ENCODE results near the gene SYVN1. TPM values are rescaled to one million over a fixed set of nuclear protein-coding genes. Genes with fewer than 3 reads are reported as not detected.

Gene SYVN1
- total RNA-seq, 1 experiment from 2014 or later: 34.8 TPM

DNA sequence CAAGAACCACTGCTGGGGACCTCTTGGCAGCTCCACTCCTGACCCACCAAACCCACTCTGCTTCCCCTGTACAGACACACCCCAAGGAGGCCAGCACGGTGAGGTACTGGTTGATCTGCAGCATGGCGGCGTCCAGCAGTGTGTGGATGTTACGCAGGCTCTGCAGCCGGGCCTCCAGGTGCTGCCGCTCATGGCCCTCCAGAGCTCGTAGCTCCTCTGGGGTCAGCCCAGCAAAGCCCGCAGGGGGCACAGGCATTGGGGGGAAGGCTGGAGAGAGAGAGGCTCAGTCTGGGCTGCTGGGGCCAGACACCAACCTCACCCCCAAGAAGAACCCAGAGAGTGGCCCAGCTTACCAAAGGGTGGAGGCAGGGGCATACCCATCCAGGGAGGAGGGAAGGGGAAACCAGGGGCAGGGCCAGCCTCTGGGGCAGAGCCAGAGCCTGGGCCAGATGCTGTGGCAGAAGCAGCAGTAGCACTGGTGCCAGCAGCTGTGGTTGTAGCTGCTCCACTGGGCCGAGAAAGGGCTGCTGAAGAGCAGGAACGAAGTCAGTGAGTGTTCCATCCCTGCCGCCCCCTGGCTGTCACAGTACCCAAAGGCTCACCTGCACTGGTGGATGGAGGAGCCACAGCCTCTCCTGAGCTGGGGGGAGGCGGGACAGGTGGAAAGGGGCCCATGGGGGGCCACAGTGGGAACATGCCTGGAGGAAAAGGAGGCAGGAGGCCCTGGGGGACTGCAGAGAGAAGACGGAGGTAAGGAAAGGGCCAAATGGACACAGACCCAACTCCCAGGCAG, 4.5 kb downstream of the SYVN1 start:
- no peaks in the 10 kb centered on the region for H3K9me3 Mint-ChIP-seq
- DNase-seq (ENCODE audit: low spot score): no peak
- H3K4me3 Mint-ChIP-seq: no peak overlapping the region
- POLR2A ChIA-PET: no interaction called here
- peaks cover 12% of the 10 kb centered on the region for H3K4me1 Mint-ChIP-seq
- CTCF ChIA-PET: interaction anchor here (0.9 to 3.1 kb wide), 8 partner anchors 8 to 186 kb away, joined by 3 to 13 read pairs (median 4); partner anchors contain the start of genes CAPN1, FAU, MRPL49 and TM7SF2
- H3K27ac Mint-ChIP-seq: no peak overlapping the region
- H3K27me3 Mint-ChIP-seq (ENCODE audit: low read depth): no peaks in the 10 kb centered on the region
- H3K36me3 Mint-ChIP-seq: peaks cover 37% of the 10 kb centered on the region
- TF ChIP-seq GTF2I (CRISPR knock-in tag; conservative IDR thresholded peaks at IDR 0.05) (no peak), MYBL2 (CRISPR knock-in tag; IDR thresholded peaks at IDR 0.05) (no peak), CREM (CRISPR knock-in tag; IDR thresholded peaks at IDR 0.05) (no peak), SMAD3 (CRISPR knock-in tag; IDR thresholded peaks at IDR 0.05; ENCODE audit: borderline replicate concordance) (no peak), IRF2 (CRISPR knock-in tag; IDR thresholded peaks at IDR 0.05; ENCODE audit: borderline replicate concordance, low read depth) (no peak), RORB (CRISPR knock-in tag; IDR thresholded peaks at IDR 0.05) (no peak), HMGA2 (CRISPR knock-in tag; IDR thresholded peaks at IDR 0.05) (no peak), OVOL2 (CRISPR knock-in tag; IDR thresholded peaks at IDR 0.05; ENCODE audit: borderline replicate concordance) (no peak), ATF1 (CRISPR knock-in tag; IDR thresholded peaks at IDR 0.05) (no peak), FOXK1 (CRISPR knock-in tag; IDR thresholded peaks at IDR 0.05) (no peak), SOX15 (CRISPR knock-in tag; IDR thresholded peaks at IDR 0.05) (no peak), SP1 (CRISPR knock-in tag; conservative IDR thresholded peaks at IDR 0.05) (no peak)
- TF ChIP-seq, protein P1, sequence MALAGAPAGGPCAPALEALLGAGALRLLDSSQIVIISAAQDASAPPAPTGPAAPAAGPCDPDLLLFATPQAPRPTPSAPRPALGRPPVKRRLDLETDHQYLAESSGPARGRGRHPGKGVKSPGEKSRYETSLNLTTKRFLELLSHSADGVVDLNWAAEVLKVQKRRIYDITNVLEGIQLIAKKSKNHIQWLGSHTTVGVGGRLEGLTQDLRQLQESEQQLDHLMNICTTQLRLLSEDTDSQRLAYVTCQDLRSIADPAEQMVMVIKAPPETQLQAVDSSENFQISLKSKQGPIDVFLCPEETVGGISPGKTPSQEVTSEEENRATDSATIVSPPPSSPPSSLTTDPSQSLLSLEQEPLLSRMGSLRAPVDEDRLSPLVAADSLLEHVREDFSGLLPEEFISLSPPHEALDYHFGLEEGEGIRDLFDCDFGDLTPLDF (CRISPR knock-in tag; IDR thresholded peaks at IDR 0.05): no peak
- TF ChIP-seq, protein P2, sequence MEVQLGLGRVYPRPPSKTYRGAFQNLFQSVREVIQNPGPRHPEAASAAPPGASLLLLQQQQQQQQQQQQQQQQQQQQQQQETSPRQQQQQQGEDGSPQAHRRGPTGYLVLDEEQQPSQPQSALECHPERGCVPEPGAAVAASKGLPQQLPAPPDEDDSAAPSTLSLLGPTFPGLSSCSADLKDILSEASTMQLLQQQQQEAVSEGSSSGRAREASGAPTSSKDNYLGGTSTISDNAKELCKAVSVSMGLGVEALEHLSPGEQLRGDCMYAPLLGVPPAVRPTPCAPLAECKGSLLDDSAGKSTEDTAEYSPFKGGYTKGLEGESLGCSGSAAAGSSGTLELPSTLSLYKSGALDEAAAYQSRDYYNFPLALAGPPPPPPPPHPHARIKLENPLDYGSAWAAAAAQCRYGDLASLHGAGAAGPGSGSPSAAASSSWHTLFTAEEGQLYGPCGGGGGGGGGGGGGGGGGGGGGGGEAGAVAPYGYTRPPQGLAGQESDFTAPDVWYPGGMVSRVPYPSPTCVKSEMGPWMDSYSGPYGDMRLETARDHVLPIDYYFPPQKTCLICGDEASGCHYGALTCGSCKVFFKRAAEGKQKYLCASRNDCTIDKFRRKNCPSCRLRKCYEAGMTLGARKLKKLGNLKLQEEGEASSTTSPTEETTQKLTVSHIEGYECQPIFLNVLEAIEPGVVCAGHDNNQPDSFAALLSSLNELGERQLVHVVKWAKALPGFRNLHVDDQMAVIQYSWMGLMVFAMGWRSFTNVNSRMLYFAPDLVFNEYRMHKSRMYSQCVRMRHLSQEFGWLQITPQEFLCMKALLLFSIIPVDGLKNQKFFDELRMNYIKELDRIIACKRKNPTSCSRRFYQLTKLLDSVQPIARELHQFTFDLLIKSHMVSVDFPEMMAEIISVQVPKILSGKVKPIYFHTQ (CRISPR knock-in tag; IDR thresholded peaks at IDR 0.05): no peak
- TF ChIP-seq, protein P3, sequence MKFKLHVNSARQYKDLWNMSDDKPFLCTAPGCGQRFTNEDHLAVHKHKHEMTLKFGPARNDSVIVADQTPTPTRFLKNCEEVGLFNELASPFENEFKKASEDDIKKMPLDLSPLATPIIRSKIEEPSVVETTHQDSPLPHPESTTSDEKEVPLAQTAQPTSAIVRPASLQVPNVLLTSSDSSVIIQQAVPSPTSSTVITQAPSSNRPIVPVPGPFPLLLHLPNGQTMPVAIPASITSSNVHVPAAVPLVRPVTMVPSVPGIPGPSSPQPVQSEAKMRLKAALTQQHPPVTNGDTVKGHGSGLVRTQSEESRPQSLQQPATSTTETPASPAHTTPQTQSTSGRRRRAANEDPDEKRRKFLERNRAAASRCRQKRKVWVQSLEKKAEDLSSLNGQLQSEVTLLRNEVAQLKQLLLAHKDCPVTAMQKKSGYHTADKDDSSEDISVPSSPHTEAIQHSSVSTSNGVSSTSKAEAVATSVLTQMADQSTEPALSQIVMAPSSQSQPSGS (CRISPR knock-in tag; IDR thresholded peaks at IDR 0.05; ENCODE audit: borderline replicate concordance, low read depth): no peak
- TF ChIP-seq, protein P4, sequence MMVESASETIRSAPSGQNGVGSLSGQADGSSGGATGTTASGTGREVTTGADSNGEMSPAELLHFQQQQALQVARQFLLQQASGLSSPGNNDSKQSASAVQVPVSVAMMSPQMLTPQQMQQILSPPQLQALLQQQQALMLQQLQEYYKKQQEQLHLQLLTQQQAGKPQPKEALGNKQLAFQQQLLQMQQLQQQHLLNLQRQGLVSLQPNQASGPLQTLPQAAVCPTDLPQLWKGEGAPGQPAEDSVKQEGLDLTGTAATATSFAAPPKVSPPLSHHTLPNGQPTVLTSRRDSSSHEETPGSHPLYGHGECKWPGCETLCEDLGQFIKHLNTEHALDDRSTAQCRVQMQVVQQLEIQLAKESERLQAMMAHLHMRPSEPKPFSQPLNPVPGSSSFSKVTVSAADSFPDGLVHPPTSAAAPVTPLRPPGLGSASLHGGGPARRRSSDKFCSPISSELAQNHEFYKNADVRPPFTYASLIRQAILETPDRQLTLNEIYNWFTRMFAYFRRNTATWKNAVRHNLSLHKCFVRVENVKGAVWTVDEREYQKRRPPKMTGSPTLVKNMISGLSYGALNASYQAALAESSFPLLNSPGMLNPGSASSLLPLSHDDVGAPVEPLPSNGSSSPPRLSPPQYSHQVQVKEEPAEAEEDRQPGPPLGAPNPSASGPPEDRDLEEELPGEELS (CRISPR knock-in tag; IDR thresholded peaks at IDR 0.05): no peak
- TF ChIP-seq, protein P5, sequence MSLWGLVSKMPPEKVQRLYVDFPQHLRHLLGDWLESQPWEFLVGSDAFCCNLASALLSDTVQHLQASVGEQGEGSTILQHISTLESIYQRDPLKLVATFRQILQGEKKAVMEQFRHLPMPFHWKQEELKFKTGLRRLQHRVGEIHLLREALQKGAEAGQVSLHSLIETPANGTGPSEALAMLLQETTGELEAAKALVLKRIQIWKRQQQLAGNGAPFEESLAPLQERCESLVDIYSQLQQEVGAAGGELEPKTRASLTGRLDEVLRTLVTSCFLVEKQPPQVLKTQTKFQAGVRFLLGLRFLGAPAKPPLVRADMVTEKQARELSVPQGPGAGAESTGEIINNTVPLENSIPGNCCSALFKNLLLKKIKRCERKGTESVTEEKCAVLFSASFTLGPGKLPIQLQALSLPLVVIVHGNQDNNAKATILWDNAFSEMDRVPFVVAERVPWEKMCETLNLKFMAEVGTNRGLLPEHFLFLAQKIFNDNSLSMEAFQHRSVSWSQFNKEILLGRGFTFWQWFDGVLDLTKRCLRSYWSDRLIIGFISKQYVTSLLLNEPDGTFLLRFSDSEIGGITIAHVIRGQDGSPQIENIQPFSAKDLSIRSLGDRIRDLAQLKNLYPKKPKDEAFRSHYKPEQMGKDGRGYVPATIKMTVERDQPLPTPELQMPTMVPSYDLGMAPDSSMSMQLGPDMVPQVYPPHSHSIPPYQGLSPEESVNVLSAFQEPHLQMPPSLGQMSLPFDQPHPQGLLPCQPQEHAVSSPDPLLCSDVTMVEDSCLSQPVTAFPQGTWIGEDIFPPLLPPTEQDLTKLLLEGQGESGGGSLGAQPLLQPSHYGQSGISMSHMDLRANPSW (CRISPR knock-in tag; conservative IDR thresholded peaks at IDR 0.05; ENCODE audit: low read depth): no peak
- no peak for ATAC-seq
